A204.1 (cell line): ENCODE results near the gene CBX5.
"Not testable (repeated sequence)": the region's sequence is repeated elsewhere in the genome, so short reads cannot be mapped to it uniquely, and the experiment has no call there.

ENCODE experiments used
- FAIRE-seq: peaks from 2 replicates; lab custom pipeline; 2012; peaks lifted over from hg19 to GRCh38; lab: Jason Lieb, UNC

The CBX5 gene

DNA sequence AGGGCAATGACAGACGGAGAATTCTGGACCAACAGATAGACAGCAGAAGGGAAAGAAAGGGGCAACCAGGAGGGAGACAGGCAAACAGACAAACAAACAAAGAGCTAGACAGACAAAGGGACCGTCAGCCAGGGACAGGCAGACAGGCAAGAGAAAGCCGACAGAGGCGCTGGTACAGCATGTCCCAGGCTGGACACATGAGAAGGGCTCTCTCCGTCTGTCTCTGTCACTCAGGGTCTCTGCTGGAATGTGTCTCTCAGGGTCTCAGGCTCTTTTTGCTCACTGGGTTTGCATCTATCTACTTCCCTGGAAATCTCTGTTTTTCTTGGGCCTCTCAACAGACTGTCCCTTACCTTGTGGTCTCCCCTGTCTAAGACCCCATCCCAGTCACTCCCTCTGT is 82.9 kb downstream of the CBX5 start:
- no peak for FAIRE-seq

DNA sequence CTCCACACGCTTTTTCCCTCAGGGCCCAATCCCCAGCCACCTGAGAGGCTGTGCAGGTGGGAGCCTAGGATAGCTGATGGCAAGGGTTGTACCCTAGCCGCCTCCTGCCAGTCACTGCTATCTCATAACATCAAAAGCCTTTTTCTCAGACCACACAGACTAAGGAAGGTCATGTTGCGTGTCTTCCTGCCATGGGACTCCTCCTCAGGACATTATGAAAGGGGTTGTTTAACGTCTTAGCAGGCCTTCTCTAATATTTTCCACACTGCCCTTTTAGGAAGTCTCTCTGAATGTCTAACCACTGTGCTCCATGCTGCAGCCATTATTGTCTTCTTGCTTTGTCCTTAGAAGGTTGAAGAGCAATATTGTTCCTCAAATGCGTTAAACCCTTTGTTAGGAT is 83.5 kb downstream of the CBX5 start:
- FAIRE-seq = no peak

DNA sequence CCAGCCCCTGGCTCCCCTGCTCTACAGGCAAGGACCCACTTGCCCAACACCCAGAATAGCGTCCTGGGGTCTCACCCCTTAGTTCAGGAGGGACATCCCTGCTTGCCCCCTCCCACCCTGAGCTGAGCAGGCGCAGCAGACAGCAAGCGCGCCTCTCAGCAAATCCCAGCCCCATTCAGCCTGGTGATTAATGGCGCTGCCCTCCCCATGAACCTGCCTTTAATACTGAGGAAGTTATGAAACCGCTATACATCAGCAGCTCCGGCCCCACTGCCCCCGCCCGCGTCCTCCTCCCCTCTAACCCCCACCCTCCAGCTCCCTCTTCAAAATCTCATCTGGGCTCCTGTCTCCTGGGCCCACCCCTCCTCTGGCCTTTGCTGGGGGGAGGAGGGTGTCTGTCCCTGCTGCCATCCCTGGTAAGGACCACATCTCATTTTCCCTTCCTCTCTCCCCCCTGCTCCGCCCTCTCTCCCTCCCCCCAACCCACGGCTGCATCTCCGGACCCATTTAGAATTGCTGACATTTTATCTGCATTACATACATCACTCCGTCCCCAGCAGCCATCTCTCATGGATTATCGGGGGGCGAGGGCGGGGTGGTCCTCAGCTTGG is 84.1 kb downstream of the CBX5 start:
- FAIRE-seq = no peak

DNA sequence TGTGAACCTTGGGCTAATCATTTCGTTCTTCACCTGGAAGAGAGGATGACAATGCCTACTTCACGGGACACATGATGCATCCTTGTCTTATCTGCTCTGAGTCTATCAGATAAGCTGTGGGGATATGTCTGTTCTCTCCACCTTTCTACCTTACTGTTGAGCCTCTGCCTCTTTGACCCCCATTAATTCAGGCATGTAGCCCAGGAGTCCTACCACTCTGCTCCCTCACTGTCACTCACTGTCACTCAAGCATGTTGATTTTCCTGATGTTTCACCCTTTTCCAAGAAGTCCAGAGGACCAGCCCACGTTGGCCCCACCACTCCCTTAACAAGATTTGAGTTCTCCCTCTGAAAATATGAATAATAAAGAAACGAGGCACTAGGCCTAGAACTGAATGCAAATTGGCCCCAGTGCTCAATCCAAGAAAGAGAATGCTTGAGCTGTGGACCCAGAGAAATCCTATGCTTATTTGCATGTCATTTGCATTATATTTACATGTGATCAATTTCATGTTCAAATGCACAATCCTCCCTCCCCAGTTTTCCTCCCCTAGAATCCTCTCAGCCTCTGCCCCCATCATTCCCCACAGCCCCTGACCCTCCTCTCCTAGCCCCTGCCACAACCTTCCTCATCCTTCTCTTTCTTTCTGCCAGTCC is 84.7 kb downstream of the CBX5 start:
- FAIRE-seq = no peak

DNA sequence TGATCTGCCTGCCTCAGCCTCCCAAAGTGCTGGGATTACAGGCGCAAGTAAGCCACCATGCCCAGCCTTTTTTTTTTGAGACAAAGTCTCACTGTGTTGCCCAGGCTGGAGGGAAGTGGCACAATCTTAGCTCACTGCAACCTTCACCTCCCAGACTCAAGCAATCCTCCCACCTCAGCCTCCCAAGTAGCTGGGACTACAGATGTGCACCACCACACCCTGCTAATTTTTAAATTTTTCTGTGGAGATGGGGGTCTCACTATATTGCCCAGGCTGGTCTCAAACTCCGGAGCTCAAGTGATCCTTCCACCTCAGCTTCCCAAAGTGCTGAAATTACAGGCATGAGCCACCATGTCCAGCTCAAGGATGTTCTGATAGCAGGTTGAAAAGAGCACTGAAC is 85.3 kb downstream of the CBX5 start:
- FAIRE-seq = not testable (repeated sequence)

DNA sequence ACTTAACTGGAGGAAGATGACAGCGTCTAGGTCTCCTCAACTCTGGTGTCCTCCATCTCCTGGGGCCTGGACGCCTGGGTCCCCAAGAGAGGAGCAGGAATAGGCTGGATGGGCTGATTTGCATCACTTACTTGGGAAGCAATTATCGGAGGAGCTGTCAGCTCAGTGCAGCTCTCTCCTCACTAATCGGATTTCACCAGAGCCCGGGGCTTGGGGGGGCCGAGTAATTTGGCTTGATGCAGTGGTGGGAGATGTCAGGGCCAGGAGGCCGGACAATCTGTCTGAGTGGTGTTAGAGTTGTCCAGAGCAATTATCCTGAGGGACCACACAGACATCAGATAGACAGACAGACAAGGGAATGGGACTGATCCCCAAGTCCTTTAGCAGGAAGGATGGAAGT is 86.5 kb downstream of the CBX5 start:
- FAIRE-seq = no peak

DNA sequence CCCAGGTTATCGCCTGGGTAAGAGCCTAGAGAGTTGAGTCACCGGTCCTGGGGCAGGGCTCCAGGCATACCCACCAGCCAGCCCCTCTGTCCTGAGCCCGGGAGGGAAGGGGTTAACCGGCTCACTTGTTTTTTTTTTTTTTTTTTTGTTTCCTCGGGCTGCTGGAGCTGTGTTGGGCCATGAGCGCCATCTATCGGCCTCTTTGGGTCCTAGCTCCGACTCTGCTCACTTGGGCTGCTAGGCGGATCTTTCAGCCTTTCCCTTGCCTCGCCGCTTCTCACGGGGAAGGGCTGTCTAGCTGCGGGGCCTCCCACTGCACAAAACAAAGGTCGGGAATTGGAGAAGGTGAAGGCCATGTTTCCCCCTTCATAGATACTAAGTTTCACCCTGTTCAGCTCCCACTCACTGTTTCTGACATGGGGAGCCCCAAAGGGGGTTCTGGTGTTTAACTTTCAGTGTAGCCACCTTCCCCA is 88.3 kb downstream of the CBX5 start:
- no peak for FAIRE-seq

DNA sequence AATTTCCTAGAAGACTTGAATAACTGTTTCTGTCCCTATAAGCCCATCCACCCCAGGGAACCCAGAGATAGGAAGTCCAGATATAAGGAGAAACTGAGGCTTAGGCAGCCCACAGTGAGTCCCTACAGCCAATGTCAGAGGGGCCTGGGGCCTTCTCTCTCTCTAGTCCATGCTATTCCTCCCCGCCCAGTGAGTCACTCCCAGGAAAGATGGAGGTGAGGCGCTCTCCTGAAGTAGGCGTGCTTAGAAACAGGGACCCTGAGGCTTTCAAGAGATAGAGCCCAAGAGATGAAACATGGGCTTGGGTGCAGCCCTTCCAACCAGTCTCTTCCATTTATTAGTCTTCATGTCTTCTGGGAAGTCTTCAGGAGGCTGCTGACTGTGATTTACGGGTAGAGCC is 88.8 kb downstream of the CBX5 start:
- FAIRE-seq = no peak

DNA sequence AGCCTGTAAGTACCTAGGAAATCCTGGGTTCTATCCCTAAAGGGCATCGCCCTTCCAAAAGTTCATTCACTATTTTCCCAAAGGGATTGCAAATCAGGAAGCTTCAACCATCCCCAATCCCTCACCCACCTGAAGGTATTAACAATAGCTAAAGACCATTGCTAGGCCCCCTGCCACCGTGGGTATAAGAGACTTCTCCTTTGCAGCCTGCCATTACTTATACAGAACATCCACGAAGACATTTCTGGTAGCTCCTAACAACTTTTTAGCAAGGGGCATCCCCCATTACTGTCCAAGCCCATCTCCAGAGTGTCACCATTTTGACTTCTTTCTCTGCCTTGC is 90.8 kb downstream of the CBX5 start:
- no peak for FAIRE-seq

DNA sequence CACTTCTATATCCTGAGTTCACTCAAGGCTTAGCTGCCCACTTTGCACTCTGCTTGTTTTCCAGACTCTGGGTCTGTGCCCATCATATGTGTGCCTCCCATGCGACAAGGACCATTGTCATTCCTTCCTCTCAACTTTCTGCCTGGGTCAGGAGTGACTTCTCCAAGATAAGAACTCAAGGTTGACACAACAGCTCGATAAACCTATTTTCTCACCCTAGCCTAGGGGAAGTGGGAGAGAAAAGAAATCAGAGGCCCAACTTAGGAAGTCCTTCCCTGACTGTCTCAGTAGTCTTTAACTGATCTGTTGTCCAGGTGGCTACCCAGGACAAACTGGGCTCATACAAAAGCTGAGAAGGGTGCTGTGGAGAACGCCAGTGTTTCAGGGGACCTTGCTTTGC is 92.8 kb downstream of the CBX5 start:
- no peak for FAIRE-seq

DNA sequence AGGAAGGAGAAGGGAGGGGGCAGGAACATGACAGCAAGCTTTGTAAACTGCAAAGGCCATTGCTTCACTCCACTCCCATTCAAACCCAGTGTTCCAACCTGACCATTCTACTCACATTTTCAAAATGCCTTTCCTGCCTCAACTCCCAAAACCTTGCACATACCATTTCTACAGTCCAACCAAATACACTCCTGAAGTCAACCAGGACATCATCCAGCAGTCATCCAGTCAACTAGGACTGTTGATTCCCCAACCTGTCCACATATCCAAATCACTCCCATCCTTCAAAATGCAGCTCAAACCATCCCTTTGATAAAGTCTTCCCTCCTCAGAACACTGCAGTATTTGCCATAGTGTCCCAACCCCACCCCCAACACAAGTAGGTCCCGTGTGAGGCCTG is 94.0 kb downstream of the CBX5 start:
- FAIRE-seq = no peak

DNA sequence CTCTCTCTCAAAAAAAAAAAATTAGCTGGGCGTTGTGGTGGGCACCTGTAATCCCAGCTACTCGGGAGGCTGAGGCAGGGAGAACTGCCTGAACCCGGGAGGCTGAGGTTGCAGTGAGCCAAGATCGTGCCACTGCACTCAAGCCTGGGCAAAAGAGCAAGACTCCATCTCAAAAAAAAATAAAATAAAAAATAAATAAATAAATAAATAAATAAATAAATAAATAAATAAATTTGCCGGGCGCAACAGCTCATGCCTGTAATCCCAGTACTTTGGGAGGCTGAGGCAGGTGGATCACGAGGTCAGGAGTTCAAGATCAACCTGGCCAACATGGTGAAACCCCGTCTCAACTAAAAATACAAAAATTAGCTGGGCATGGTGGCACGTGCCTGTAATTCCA is 94.6 kb downstream of the CBX5 start:
- FAIRE-seq = not testable (repeated sequence)

DNA sequence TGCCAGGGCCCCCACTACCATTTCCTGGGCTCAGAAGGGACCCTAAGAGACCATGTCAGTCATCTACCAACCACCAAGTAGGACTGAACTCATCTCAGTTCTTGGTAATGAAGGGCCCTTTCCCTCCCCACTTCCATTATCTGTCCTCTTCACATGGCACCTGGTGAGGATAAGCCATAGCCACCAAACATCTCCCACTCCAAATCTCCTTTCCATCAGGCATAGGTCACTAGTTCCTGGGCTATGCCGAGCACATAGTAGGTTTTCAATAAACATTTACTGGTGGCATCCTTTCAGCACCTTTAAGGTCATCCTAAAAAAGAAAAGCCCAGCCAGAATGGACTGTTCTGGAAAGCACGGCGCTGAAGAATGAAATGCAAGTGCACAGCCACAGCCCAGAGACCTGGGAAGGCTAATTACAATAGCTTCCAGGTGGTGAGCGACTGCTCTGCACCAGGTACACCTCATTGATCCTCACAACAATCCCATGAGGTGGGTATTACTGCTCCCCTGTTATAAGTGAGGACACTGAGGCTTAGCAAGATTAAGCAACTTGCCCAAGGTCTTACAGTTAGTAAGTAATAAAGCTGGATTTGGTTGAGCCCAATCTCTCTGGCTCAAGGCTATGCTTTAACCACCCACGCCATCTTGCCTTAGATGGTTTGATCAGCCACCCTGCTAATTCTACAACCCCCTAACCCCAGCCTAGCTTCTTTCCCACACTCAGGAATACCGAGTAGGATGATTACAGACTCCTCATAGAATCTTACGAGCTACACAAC is 95.7 kb downstream of the CBX5 start:
- no peak for FAIRE-seq

DNA sequence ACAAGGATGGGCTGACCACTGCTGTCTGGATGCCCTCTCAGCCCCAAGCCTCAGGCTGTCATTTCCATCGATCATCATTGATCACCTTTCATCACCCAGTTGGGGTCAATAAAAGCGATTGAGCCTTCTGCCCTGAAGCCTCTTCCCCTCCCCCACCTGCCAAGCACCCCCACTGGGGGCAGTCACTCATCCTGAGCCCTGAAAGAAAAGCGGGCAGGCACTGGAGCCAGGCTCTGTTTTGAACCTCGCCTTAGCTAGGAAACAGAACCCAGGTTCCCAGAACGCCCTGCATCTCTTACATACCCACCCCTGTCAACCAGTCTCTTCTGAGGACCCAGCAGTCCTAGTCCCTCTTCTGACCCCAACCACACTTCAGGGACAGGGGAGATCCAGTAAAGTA is 96.9 kb downstream of the CBX5 start:
- FAIRE-seq = no peak

DNA sequence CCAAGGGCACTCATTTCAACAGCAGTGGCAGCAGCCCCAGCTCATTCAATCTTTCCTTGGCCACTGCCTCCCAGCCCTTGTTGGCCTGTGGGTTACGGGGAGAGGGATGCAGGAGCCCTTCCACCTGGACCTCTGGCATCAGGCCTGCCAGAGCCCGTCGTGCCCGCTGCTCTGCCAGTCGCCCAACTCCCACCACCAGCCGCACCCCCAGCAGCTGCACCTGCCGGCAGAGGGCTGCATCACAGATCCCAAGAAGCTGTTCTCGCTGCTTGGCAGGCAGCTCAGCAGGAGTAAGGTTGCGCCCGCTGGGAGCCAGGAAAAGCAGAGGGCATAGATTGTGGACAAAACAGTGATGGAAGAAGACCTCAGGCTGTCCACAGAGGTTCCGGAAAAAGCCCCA is 97.8 kb downstream of the CBX5 start:
- FAIRE-seq = no peak
